ENCODE measurements around the gene PCBP3. TPM values are rescaled to one million over a fixed set of nuclear protein-coding genes. Genes with fewer than 3 reads are reported as not detected.
A peak's percentile ranks its signal among the peaks of the same experiment; 100 is the strongest.

The PCBP3 gene
- total RNA-seq, 1 donor from 2014 or later = 72.7 TPM

GRCh38 chr21:45781741-45782140, 138.2 kb downstream of the PCBP3 start:
- Mint-ChIP-seq H3K27me3 (ENCODE audit: unreplicated experiment) (no peaks in the 10 kb centered on the region), H3K36me3 (ENCODE audit: unreplicated experiment) (peaks cover 32% of the 10 kb centered on the region), H3K4me3 (ENCODE audit: unreplicated experiment) (no peak overlapping the region), H3K27ac (ENCODE audit: unreplicated experiment) (no peak overlapping the region), H3K9me3 (ENCODE audit: unreplicated experiment) (peaks cover 13% of the 10 kb centered on the region), H3K4me1 (ENCODE audit: low read depth, unreplicated experiment) (no peaks in the 10 kb centered on the region)
- no peak for TF ChIP-seq CTCF (IDR thresholded peaks at IDR 0.05; ENCODE audit: partially characterized antibody, unreplicated experiment)
- no peak for DNase-seq

- peaks cover 6% of the 10 kb centered on the region for H3K4me1 Mint-ChIP-seq (ENCODE audit: low read depth, unreplicated experiment)
- DNase-seq = no peak
- peaks cover 13% of the 10 kb centered on the region for H3K27me3 Mint-ChIP-seq (ENCODE audit: unreplicated experiment)
- peak overlapping the region; percentile 43 for H3K27ac Mint-ChIP-seq (ENCODE audit: unreplicated experiment)
- TF ChIP-seq CTCF (IDR thresholded peaks at IDR 0.05; ENCODE audit: partially characterized antibody, unreplicated experiment) = no peak
- H3K4me3 Mint-ChIP-seq (ENCODE audit: unreplicated experiment) = no peak overlapping the region
- H3K36me3 Mint-ChIP-seq (ENCODE audit: unreplicated experiment) = peaks cover 17% of the 10 kb centered on the region
- peaks cover 23% of the 10 kb centered on the region for H3K9me3 Mint-ChIP-seq (ENCODE audit: unreplicated experiment)
Observed at GRCh38 chr21:45786660-45787059, 143.1 kb downstream of the PCBP3 start.

GRCh38 chr21:45787371-45787770, 143.8 kb downstream of the PCBP3 start:
- Mint-ChIP-seq H3K4me3 (ENCODE audit: unreplicated experiment) (no peak overlapping the region), H3K27me3 (ENCODE audit: unreplicated experiment) (peaks cover 13% of the 10 kb centered on the region), H3K36me3 (ENCODE audit: unreplicated experiment) (peaks cover 19% of the 10 kb centered on the region), H3K9me3 (ENCODE audit: unreplicated experiment) (peaks cover 23% of the 10 kb centered on the region), H3K4me1 (ENCODE audit: low read depth, unreplicated experiment) (peaks cover 7% of the 10 kb centered on the region), H3K27ac (ENCODE audit: unreplicated experiment) (no peak overlapping the region)
- no peak for DNase-seq
- TF ChIP-seq CTCF (IDR thresholded peaks at IDR 0.05; ENCODE audit: partially characterized antibody, unreplicated experiment) = no peak

- no peak overlapping the region for H3K27ac Mint-ChIP-seq (ENCODE audit: unreplicated experiment)
- H3K4me1 Mint-ChIP-seq (ENCODE audit: low read depth, unreplicated experiment) = peaks cover 12% of the 10 kb centered on the region
- H3K9me3 Mint-ChIP-seq (ENCODE audit: unreplicated experiment) = peaks cover 23% of the 10 kb centered on the region
- DNase-seq = no peak
- H3K4me3 Mint-ChIP-seq (ENCODE audit: unreplicated experiment) = no peak overlapping the region
- no peak for TF ChIP-seq CTCF (IDR thresholded peaks at IDR 0.05; ENCODE audit: partially characterized antibody, unreplicated experiment)
- peaks cover 23% of the 10 kb centered on the region for H3K36me3 Mint-ChIP-seq (ENCODE audit: unreplicated experiment)
- peaks cover 13% of the 10 kb centered on the region for H3K27me3 Mint-ChIP-seq (ENCODE audit: unreplicated experiment)
Observed at GRCh38 chr21:45788198-45788597, 144.7 kb downstream of the PCBP3 start.

- DNase-seq = no peak
- Mint-ChIP-seq H3K9me3 (ENCODE audit: unreplicated experiment) (peaks cover 23% of the 10 kb centered on the region), H3K27ac (ENCODE audit: unreplicated experiment) (no peak overlapping the region), H3K36me3 (ENCODE audit: unreplicated experiment) (peaks cover 19% of the 10 kb centered on the region), H3K4me3 (ENCODE audit: unreplicated experiment) (no peak overlapping the region), H3K4me1 (ENCODE audit: low read depth, unreplicated experiment) (peaks cover 12% of the 10 kb centered on the region), H3K27me3 (ENCODE audit: unreplicated experiment) (peaks cover 13% of the 10 kb centered on the region)
- no peak for TF ChIP-seq CTCF (IDR thresholded peaks at IDR 0.05; ENCODE audit: partially characterized antibody, unreplicated experiment)
Observed at GRCh38 chr21:45788637-45789506, 145.3 kb downstream of the PCBP3 start.
